Epithelial cell of esophagus (primary cell): ENCODE results near the gene AQP10.
"Not testable (repeated sequence)": the region's sequence is repeated elsewhere in the genome, so short reads cannot be mapped to it uniquely, and the experiment has no call there.

Experiments used
- DNase-seq: peaks from one replicate; pipeline ENCODE4 v3.0.0; 2010; ENCODE audit warnings: low read depth
- H3K4me3 ChIP-seq: 2 replicates; pipeline ENCODE4 v1.5.1; 2011; ENCODE audit warnings: mild to moderate bottlenecking, low read length, control low read depth
- TF ChIP-seq, protein P1 (sequence below): IDR thresholded peaks from 2 replicates; pipeline ENCODE4 v1.5.1; 2011; ENCODE audit warnings: low read depth, mild to moderate bottlenecking, low read length, control low read depth, inconsistent platforms; ENCODE audit not compliant: insufficient read depth; ENCODE audit errors: missing control alignments

The AQP10 gene

DNA sequence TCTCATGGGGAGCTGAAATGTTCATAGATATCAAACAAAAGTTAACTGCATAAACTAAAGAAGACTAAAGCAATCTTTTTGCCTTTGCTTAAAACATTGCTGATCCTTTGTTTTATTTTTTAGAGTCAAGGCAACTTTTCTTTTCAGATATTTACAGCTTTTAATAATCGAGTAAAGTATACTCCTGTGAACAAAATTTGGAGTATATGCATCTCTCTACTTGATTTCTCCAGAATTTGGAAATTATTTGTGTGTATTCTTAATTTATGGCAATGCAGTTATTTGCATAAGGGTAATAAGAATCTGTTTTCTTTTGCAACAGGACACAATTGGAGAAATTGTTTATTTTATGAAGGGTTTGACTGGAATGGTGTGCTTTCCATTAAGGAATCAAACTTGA is 4.2 kb upstream of the AQP10 start:
- TF ChIP-seq, protein P1, sequence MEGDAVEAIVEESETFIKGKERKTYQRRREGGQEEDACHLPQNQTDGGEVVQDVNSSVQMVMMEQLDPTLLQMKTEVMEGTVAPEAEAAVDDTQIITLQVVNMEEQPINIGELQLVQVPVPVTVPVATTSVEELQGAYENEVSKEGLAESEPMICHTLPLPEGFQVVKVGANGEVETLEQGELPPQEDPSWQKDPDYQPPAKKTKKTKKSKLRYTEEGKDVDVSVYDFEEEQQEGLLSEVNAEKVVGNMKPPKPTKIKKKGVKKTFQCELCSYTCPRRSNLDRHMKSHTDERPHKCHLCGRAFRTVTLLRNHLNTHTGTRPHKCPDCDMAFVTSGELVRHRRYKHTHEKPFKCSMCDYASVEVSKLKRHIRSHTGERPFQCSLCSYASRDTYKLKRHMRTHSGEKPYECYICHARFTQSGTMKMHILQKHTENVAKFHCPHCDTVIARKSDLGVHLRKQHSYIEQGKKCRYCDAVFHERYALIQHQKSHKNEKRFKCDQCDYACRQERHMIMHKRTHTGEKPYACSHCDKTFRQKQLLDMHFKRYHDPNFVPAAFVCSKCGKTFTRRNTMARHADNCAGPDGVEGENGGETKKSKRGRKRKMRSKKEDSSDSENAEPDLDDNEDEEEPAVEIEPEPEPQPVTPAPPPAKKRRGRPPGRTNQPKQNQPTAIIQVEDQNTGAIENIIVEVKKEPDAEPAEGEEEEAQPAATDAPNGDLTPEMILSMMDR: no peak
- no peak overlapping the region for H3K4me3 ChIP-seq
- no peak for DNase-seq

DNA sequence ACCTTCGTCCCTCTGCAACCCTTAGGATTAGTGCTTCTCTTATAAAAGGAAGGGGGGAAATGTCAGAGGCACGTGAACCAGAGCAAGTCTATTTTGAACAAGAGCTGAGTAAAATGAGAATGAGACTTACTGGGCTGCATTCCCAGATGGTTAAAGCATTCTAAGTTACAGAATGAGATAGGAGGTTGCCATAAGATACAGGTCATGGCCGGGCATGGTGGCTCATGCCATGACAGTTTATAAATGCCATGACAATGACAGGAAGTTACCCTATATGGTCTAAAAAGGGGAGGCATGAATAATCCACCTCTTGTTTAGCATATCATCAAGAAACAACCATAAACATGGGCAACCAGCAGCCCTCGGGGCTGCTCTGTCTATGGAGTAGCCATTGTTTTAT is 2.5 kb upstream of the AQP10 start:
- peak; percentile 29 for DNase-seq
- no peak overlapping the region for H3K4me3 ChIP-seq
- TF ChIP-seq, protein P1: no peak

DNA sequence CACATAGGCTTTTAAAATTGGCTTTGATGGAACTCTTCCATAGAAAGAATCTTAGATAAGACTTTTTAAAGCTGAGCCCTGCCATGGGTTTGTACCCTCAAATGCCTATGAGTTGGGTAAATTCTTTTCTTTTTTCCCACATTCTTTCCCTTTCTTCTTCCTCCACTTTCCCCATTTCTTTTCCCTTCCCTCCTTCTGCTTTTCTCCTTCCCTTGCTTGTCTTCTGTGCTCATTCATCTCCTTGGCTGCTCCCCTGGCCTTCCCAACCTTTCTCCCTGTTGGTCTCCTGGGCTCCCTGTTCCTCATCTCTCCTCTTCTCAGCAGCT is 679 bp downstream of the AQP10 start:
- not testable (repeated sequence) for DNase-seq, H3K4me3 ChIP-seq

DNA sequence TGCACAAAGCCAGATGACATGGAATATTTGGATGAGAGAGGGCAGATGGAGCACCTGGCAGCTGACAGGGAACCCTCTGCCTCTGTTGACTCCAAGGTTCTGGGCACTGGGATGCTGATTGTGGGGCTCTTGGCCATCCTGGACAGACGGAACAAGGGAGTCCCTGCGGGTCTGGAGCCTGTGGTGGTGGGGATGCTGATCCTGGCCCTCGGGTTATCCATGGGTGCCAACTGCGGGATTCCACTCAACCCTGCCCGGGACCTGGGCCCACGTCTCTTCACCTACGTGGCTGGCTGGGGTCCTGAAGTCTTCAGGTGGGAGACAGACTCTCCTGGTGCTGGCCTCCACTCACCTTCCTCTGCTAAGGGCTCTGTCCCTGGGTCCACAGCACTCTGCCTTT is 2.6 kb downstream of the AQP10 start:
- no peak for DNase-seq
- TF ChIP-seq, protein P1: no peak
- H3K4me3 ChIP-seq: no peak overlapping the region

DNA sequence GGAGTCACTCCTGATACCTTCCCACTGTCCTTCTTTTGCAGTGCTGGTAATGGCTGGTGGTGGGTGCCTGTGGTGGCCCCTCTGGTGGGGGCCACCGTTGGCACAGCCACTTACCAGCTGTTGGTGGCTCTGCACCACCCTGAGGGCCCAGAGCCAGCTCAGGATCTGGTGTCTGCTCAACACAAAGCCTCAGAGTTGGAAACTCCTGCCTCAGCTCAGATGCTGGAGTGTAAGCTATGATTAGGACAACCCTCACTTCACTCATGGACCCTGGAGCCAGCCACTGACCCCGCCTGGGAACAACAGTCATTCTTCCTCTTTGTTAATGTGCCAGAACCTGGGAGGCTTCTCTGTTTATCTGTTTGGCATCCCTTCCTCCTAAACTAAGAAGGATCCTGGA is 3.3 kb downstream of the AQP10 start:
- TF ChIP-seq, protein P1: no peak
- no peak overlapping the region for H3K4me3 ChIP-seq
- DNase-seq: no peak

DNA sequence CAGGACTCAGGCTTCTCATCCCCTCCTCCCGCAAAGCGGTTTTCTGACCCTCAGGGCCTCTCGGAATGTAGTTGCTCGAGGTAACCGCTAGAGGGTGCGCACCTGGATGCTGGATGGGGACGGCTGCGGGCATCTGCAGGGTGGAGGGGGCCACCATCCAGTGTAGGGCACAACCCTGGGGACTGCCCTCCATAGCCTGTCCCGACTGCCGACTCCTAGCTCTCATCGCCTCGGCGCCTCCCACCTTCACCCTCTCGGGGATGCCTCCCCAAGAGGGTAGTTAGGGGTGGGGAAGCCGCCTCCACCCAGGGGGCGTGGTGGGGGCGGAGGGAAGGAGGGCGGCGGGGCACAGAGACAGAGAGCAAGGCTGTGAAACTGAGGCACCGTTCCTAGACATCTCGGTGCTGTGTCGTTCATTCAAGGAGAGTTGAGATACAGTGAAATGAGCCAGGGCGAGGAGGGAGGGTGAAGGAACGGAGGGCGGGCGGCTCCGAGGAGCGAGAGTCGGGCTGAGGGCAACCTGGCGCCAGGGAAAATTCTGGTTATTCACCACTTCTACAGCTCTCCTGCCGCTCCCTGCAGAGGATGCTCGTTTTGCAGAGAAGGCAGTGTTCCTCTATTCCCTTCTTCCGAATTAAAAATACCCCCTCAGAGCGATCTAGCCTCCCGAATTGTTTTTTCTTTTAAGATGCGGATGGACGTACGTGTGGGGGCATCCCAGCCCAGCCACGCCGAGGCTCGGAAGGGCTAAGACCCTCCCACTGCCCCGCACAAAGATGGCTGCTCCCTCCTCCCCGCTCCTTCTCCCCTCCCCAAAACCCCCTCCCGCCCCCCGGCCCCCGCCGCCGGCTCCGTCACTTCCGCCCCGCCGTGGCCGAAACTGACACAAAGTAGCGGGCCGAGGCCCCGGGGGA is 4.0 kb downstream of the AQP10 start, which contains the start of gene ATP8B2:
ATP8B2 (plus strand) TSS at position 857 of the 914 bp plus-strand sequence. CDS start 2,617 bp downstream, outside the sequence.
- DNase-seq: peak; percentile 72
- H3K4me3 ChIP-seq: peak within 1 kb of the TSS; percentile 37
- TF ChIP-seq, protein P1: peak; percentile 88

DNA sequence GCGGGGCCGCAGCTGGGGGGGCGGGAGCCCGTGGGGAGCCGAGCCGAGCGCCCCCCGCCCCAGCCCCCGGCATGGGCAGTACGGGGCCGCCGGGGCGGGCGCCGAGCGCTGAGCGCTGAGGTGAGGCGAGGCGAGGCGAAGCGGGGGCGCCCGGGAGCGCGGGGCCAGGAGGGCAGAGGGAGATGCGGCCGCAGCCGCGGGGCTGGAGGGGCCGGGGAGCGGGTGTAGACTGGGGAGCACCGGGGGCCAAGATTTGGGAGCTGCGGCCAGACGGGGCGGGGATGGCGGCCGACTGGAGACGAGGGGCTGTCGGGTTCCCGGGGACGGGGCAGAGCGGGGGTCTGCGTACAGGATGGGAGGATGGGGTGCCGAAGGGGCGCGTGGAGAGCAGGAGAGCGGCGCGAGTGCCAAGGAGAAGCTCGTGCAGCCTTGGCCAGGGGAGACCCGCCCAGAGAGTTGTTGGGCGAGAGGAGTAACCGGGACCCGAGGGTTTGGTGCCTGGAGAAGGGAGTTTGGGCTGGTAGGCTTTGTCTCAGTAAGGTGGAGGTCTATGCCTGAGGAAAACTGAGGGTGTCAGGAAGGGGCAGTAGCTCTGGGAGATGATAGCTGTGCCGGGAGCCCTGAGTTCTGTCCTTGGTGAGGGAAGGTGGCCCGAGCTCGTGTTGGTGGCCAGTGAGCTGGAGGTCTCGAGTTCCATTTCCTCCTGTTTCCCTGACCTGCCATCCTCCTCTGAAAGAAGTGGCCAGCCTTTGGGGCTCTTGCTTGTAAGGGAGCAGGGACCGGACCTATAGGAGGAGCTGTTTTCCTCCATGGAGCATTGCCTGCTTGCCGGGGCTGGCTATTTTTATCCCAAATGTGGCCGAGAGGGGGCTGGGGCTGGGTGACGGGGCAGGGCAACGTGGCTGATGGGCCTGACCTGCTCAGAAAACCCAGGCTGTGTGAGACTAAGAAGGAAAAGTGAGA is 5.0 kb downstream of the AQP10 start:
- DNase-seq: peak; percentile 51
- TF ChIP-seq, protein P1: peak; percentile 37
- H3K4me3 ChIP-seq: peak overlapping the region; percentile 28
